RPMI7951 (cell line): ENCODE results near the gene NAV2. TPM values are rescaled to one million over a fixed set of nuclear protein-coding genes. Genes with fewer than 3 reads are reported as not detected.

Experiments
- DNase-seq: peaks from one replicate; pipeline ENCODE4 v3.0.0-alpha.2; 2012; ENCODE audit warnings: low read depth
- total RNA-seq: library from RNA; depleted of rRNA; stranded (reverse); fragments of >200 nt; shearing (Covaris generic); gene quantifications from 2 replicates; pipeline ENCODE4 v1.2.3, GENCODE V29; 2014

The NAV2 gene
- total RNA-seq, 1 experiment from 2014 or later = 7.1 TPM

GRCh38 chr11:20022363-20023081, 309.9 kb downstream of the NAV2 start:
- peak; percentile 54 for DNase-seq

DNA sequence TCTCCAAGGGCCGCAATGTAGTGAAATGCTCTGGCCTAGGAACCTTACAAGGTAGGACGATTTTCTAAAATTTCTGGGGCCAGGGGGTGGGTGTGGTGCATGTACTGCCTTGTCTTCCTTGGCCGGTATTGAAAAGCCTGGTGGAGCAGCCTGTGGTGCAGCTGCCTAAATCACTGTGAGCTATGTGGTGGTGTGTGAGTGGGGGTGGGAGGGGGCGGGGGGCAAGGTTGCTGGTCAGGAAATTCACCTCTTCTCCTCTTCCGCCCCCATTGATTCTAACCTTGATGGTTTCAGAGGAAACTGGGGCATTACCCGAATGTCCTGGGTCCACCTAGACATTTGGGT, 310.4 kb downstream of the NAV2 start:
- DNase-seq = no peak

GRCh38 chr11:20024172-20024935, 311.7 kb downstream of the NAV2 start:
- no peak for DNase-seq

GRCh38 chr11:20025332-20025840, 312.7 kb downstream of the NAV2 start:
- DNase-seq = no peak

- no peak for DNase-seq
Measured at GRCh38 chr11:20026629-20027555, 314.3 kb downstream of the NAV2 start.

GRCh38 chr11:20027556-20028013, 314.9 kb downstream of the NAV2 start:
- DNase-seq = no peak

DNA sequence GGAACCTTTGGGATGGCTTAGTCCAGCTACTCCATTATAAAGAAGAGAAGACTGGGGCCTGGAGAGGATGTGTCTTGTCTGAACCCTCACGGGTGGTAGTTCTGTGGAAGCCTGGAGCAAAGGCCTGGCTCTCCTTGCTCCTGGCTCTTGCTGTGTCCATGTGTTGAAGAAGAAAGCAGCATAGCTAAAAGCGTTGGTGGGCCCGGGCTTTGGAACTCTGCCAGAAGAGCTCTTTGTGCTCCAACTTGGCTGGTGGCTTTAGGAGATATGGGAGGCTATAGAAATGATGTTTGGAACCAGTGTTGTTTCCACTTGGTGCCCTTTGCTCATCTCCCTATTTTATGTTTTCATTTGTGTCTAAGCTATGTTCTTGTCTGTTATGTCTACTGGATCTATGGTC, 316.6 kb downstream of the NAV2 start:
- DNase-seq = no peak

GRCh38 chr11:20030472-20030871, 317.8 kb downstream of the NAV2 start:
- DNase-seq = no peak

- peak; percentile 77 for DNase-seq
Measured at GRCh38 chr11:20031155-20032001, 318.7 kb downstream of the NAV2 start.

DNA sequence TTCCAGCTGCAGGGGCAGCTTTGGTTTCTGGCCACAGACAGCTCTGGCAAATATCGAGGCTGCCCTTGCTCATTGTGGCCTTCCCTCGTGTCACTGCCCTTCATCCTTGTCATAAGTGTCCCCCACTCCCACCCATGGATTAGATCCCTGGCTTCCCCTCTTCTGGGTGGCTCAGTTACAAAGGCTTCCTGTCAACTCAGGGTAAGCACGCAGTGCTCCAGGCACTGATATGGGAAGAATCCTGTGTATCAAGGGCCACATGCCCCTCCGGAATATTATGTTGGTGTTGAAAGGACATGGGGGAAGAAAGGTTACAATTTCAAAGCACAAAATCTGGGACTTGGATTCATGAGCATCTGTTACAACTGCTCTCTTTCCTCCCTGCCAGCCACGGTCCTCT, 319.5 kb downstream of the NAV2 start:
- DNase-seq = no peak

- no peak for DNase-seq
Measured at GRCh38 chr11:20032577-20033260, 320.1 kb downstream of the NAV2 start.

DNA sequence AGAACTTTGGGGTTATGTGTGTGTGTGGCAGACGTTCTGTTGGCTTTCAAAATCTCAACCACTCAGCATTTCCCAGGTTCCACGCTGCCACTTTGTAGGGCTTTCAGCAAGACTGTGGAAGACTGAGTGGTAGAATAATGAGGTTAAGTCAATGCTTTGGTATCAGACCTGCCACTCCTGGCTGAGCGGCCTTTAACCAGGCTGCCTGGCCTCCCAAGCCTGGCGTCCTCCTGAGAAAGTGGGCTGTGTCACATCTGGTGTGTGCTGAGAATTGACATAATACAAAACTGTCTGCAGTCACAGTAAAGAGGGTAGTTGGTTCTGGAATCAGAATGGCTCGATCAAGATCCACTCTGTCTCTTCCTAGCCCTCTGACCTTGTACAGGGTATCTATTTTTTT, 321.2 kb downstream of the NAV2 start:
- no peak for DNase-seq

- DNase-seq = no peak
Measured at GRCh38 chr11:20034941-20035340, 322.3 kb downstream of the NAV2 start.

DNA sequence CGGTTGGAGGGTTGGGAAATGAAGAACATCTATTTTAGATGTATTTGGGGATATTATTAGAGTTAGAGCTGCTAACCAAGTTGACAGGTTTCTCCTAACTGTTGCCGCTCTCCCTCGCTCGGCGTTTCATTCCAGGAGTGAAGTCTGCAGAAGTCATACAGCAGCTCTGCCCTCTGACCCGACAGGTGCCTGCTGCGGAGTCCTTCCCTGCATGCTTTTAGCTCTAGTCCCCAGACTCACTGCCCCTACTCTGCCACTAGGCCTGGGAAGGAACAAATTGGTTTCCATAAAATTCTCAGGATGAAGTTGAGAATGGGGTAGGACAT, 322.7 kb downstream of the NAV2 start:
- DNase-seq = no peak

DNA sequence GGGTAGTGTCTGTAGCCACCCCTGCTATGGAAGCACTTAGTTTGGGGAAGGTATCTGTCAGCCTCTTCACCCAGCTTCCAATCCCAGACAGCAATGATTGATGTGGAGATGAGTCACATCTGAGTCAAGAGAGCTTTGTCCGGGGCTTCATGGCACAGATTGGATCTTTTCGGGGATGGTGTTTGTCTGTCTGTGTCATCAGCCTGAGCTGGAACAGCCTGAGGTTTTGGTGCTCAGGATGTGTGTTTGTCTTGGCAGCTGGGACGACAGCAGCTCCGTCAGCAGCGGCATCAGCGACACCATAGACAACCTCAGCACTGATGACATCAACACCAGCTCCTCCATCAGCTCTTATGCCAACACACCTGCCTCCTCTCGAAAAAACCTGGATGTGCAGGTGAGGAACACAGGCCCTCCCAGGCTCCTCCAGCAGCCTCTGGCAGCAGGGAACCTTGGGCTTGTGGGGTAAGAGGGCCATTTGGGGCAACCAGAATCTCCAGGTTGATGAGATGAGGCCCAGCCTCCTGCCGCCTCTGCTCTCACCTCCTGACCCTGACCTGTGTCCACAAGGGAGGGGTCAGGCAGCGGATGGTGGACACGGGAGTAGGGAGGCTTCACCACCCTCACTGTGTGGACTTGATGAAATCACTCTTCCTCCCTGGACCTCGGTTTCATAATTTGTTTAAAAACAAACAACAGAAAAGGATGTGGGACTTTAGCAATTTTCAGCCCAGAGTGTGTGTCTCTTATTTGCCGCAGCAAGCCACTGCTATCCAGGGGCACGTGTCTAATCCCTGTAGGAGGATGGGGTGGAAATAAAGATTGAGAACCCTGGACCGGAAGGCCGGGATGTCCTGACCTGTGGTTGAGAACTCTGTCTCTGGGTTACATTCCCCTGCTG, 323.3 kb downstream of the NAV2 start:
- peak; percentile 92 for DNase-seq

DNA sequence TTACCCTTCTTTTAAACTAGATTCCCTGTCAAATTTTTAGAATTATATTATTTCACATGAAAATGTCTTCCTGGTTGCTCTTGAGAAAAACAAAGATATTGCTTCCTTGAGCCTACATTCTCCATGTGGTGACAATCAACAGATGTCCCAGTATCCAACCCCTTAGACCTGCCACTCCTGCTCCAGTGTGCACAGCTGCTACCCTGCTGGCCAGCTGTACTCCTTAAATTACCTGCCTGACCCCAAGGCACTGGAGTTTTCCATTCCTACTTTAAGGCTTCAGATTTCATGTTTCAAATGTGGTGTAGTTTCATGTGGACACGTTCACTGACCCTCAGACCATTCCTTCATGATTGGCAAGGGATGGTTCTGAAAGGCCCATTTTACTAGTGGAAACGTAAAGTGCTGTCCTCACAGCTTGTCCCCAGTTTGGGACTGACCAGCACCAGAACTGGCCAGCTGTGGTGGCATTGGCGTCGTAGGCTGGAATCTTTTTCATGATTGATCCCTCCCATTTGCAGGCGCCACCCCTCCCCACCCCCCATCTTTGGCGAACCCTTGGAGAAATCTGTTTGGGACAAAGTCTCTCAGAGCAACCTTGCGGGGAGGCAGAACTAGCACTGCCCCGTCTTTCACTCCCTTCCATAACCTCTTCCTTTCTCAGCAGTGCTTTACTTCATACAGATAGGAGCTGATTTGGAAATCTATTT, 324.1 kb downstream of the NAV2 start:
- no peak for DNase-seq

DNA sequence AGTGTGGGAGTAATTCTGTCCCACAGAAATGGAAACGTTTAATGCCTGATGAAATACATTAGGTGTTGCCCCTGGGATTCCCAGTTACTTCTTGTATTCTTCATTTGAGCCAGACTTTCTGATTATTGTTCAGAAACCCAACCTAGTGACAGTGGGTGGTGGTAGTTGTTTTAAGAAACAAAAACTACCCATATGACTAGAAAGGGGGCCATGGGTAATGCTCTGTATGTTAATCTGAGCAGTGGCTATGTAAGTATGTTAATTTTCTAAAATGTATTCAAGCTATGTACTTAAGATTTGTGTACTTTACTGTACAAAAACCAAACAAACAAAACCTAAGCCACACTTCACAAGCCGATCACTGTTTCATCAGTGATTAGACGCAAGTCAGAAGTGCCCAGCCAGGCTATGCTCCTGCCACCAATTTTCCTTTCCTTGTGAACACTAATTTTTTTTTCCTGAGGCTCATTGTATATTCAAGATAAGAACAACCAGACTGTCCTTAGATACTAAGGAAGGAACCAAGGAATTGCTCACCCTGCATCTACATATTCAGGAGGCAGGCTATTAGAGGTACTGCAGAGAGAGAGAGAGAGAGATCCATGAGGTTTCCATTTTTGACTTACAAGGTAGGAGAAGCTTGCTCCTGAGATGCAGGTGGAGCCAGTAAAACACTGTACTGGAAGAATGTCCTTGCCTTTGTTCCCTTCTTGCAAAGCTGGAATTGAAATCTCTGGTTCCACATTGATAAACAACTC, 324.9 kb downstream of the NAV2 start:
- no peak for DNase-seq

- no peak for DNase-seq
Measured at GRCh38 chr11:20038412-20038811, 325.8 kb downstream of the NAV2 start.
